ENCODE data around the gene SFTPB. TPM values are rescaled to one million over a fixed set of nuclear protein-coding genes. Genes with fewer than 3 reads are reported as not detected.
A peak's percentile ranks its signal among the peaks of the same experiment; 100 is the strongest.

SFTPB gene
- total and polyA plus RNA-seq, 2 experiments from 2014 or later = 3.3 to 27.6 TPM

DNA sequence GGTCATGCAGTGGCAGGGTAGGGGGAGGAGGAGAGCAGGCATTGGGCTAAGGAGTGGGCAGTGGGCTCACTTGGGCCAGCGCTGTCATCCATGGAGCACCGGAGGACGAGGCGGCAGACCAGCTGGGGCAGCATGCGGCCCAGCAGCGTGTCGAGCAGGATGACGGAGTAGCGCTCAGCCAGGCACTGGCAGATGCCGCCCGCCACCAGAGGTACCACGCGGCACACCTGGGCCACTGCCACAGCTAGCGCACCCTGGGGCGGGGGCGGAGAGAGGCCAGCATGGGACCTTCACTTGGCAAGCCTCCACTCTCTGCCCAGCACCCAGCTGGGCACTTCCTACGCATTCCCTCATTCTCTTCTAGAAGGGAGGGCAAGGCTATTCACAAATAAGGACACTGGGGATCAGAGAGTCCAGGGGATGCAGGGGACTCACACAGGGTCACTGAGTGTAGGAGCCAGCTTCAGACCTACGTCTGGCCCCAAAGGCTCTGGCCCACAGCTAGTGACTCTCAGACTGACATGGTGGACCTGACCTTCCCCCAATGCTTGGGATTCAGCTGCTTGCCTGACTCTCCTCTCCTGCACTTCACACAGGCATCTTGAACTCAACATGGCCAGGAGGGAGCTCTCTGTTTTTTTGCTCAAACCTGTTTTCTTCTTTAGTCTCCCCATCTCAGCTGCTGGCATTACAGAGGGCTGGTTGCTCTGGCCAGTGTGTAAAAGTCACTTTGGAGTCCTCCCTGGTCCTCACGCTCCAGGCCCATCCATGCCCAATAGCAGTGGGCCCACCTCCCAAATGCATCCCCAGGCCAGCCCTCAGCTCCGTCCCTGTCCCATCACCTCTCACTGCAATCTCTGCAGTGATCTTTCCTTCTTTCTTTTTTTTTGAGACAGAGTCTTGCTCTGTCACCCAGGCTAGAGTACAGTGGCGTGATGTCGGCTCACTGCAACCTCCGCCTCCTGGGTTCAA is 4.1 kb downstream of the SFTPB start:
- TF ChIP-seq EZH2 (IDR thresholded peaks at IDR 0.05; ENCODE audit: borderline replicate concordance) (no peak), EZH2phosphoT487 (IDR thresholded peaks at IDR 0.05; ENCODE audit: low read depth, severe bottlenecking, unreplicated experiment) (no peak)
- TF ChIP-seq, protein P1, sequence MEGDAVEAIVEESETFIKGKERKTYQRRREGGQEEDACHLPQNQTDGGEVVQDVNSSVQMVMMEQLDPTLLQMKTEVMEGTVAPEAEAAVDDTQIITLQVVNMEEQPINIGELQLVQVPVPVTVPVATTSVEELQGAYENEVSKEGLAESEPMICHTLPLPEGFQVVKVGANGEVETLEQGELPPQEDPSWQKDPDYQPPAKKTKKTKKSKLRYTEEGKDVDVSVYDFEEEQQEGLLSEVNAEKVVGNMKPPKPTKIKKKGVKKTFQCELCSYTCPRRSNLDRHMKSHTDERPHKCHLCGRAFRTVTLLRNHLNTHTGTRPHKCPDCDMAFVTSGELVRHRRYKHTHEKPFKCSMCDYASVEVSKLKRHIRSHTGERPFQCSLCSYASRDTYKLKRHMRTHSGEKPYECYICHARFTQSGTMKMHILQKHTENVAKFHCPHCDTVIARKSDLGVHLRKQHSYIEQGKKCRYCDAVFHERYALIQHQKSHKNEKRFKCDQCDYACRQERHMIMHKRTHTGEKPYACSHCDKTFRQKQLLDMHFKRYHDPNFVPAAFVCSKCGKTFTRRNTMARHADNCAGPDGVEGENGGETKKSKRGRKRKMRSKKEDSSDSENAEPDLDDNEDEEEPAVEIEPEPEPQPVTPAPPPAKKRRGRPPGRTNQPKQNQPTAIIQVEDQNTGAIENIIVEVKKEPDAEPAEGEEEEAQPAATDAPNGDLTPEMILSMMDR (IDR thresholded peaks at IDR 0.05; ENCODE audit: poor library complexity) = no peak
- Histone ChIP-seq H3K4me3 (no peak overlapping the region), H3K9me2 (replicated peaks; ENCODE audit: insufficient read depth) (no peaks in the 10 kb centered on the region), H3K79me2 (no peaks in the 10 kb centered on the region), H2AFZ (no peak overlapping the region), H3K36me3 (replicated peaks; ENCODE audit: insufficient read depth, low read depth) (no peaks in the 10 kb centered on the region), H3K9me3 (ENCODE audit: low read depth) (no peaks in the 10 kb centered on the region), H3K27me3 (no peaks in the 10 kb centered on the region), H3K4me1 (ENCODE audit: insufficient read depth) (no peaks in the 10 kb centered on the region), H4K20me1 (ENCODE audit: insufficient read depth, poor library complexity, severe bottlenecking) (no peaks in the 10 kb centered on the region), H3K27ac (no peak overlapping the region), H3K4me2 (no peak overlapping the region)
- WGBS (ENCODE audit: low lambda C conversion rate, missing lambda C conversion rate) = 97% methylated on average over 21 of the region's 23 CpGs
- DNase-seq (ENCODE audit: low spot score) = no peak

DNA sequence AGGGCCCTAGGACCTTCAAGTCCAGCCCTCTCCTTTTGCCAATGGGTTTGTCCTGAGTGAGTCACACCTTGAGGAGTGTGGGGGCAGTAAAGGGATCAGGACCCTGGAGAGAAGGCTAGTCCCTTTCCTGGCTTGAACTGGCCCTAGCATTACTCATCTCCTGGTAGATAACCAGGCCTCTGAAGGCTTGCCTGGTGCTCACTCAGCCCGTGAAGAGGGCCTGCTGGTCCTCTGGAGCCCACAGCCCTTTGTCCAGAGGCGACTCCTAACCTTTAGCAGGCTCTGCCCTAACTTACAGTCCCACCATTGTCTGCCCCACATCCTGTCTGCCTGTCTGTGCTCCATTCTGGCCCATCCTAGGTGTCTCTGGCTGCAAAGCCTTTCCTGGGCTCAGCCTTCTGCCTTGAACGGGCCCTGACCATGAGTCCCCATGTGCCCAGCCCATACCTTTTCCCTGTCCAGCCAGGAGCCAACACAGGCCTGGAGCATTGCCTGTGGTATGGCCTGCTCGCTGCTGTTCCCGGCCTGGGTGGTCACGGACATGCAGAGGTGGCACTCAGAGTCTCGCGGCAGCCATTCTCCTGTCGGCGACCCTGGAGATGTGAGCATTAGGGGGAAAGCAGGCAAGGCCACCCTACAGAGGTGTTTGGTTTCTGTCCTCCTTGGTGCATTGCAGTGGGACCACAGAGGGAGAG is 5.0 kb downstream of the SFTPB start:
- H3K36me3 ChIP-seq (replicated peaks; ENCODE audit: insufficient read depth, low read depth) = no peaks in the 10 kb centered on the region
- no peak overlapping the region for H2AFZ ChIP-seq
- TF ChIP-seq, protein P1 (IDR thresholded peaks at IDR 0.05; ENCODE audit: poor library complexity) = no peak
- TF ChIP-seq EZH2 (IDR thresholded peaks at IDR 0.05; ENCODE audit: borderline replicate concordance) = no peak
- TF ChIP-seq EZH2phosphoT487 (IDR thresholded peaks at IDR 0.05; ENCODE audit: low read depth, severe bottlenecking, unreplicated experiment) = no peak

DNA sequence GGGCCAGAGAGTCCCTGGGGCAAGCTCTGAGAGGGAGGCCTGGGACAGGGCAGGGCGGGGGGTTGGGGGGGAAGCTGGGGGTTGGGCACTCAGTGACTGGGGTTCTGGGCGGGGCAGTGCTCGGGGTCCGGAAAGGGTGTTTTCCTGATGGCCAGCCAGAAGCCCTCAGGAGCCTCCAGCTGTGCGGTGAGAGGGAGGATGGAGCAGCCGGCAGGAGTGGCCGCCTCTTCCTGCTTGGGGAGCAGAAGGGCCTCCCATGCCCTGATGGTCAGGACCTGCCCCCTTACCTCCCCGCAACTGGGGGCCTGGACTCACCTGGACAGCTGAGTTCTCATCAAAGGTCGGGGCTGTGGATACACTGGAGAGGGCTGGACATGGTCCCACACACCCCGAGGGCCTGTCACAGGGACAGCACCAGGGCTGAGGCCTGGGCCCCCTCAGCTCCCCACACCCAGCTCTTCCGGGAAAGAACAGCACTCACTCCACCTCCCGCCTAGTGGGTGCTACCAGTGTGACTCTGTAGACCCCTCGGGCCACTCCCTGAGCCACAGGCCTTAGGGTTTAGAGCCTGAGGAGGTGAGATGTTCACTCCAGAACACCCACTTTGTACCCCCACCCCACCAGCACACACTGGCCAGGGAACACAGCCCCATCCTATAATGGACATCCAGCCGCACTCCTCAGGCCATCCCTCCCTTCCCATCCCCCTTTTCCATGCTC is 6.7 kb downstream of the SFTPB start:
- Histone ChIP-seq H3K9me3 (ENCODE audit: low read depth) (no peaks in the 10 kb centered on the region), H3K4me1 (ENCODE audit: insufficient read depth) (no peaks in the 10 kb centered on the region), H4K20me1 (ENCODE audit: insufficient read depth, poor library complexity, severe bottlenecking) (no peaks in the 10 kb centered on the region), H3K9me2 (replicated peaks; ENCODE audit: insufficient read depth) (no peaks in the 10 kb centered on the region), H3K4me3 (no peak overlapping the region), H3K27me3 (no peaks in the 10 kb centered on the region), H3K79me2 (no peaks in the 10 kb centered on the region), H3K4me2 (no peak overlapping the region), H2AFZ (no peak overlapping the region), H3K36me3 (replicated peaks; ENCODE audit: insufficient read depth, low read depth) (no peaks in the 10 kb centered on the region), H3K27ac (no peak overlapping the region)
- TF ChIP-seq EZH2 (IDR thresholded peaks at IDR 0.05; ENCODE audit: borderline replicate concordance) (no peak), EZH2phosphoT487 (IDR thresholded peaks at IDR 0.05; ENCODE audit: low read depth, severe bottlenecking, unreplicated experiment) (no peak)
- TF ChIP-seq, protein P1 (IDR thresholded peaks at IDR 0.05; ENCODE audit: poor library complexity) = no peak
- WGBS (ENCODE audit: low lambda C conversion rate, missing lambda C conversion rate) = 93% methylated on average over 11 of the region's 14 CpGs
- DNase-seq (ENCODE audit: low spot score) = no peak

More for the DNA sequence above, 5.0 kb downstream of the SFTPB start:
- Histone ChIP-seq H4K20me1 (ENCODE audit: insufficient read depth, poor library complexity, severe bottlenecking) (no peaks in the 10 kb centered on the region), H3K27ac (no peak overlapping the region), H3K9me2 (replicated peaks; ENCODE audit: insufficient read depth) (no peaks in the 10 kb centered on the region), H3K4me3 (no peak overlapping the region), H3K9me3 (ENCODE audit: low read depth) (no peaks in the 10 kb centered on the region), H3K4me1 (ENCODE audit: insufficient read depth) (no peaks in the 10 kb centered on the region), H3K27me3 (no peaks in the 10 kb centered on the region), H3K4me2 (no peak overlapping the region), H3K79me2 (no peaks in the 10 kb centered on the region)
- peak; percentile 38 for DNase-seq (ENCODE audit: low spot score)
- WGBS (ENCODE audit: low lambda C conversion rate, missing lambda C conversion rate) = 84% methylated on average over 10 of the region's 10 CpGs
